GM21529 (cell line): ENCODE results near the gene ADGB.

Experiments
- ATAC-seq: cut with Tn5 transposase; IDR thresholded peaks from one replicate; pipeline ENCODE4 v1.9.1; 2021; ENCODE audit not compliant: unreplicated experiment

Gene ADGB

GRCh38 chr6:146859795-146860495 is 261.2 kb downstream of the ADGB start:
- ATAC-seq, result no peak

GRCh38 chr6:146860583-146860982 is 261.8 kb downstream of the ADGB start:
- no peak for ATAC-seq

GRCh38 chr6:146861029-146861563 is 262.3 kb downstream of the ADGB start:
- ATAC-seq, result no peak

- no peak for ATAC-seq
Measured at GRCh38 chr6:146861716-146862115, 262.9 kb downstream of the ADGB start.

GRCh38 chr6:146862508-146862919 is 263.7 kb downstream of the ADGB start:
- ATAC-seq, result no peak

GRCh38 chr6:146864300-146864699 is 265.5 kb downstream of the ADGB start:
- no peak for ATAC-seq

- no peak for ATAC-seq
Measured at GRCh38 chr6:146864885-146865284, 266.1 kb downstream of the ADGB start.
